HTERT RPE-1 (cell line): ENCODE measurements around the gene STPG4.
"Not testable (repeated sequence)": the region's sequence is repeated elsewhere in the genome, so short reads cannot be mapped to it uniquely, and the experiment has no call there.

Experiments used
- in situ Hi-C: fragments of 300-500 bp; cut with MboI; formaldehyde crosslinking; loops from 4 replicates; pipeline ENCODE4 v1.14.3; 2020; ENCODE audit warnings: low sequenced_read_pairs

The STPG4 gene, protein sequence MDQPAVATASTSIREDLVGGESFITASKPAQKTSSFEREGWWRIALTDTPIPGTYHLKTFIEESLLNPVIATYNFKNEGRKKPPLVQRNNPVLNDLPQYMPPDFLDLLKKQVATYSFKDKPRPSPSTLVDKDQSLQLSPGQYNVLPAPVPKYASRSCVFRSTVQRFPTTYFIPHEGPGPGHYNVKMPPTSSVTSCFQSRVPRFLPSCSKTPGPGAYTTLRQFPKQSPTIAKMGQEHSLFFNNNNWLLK

DNA sequence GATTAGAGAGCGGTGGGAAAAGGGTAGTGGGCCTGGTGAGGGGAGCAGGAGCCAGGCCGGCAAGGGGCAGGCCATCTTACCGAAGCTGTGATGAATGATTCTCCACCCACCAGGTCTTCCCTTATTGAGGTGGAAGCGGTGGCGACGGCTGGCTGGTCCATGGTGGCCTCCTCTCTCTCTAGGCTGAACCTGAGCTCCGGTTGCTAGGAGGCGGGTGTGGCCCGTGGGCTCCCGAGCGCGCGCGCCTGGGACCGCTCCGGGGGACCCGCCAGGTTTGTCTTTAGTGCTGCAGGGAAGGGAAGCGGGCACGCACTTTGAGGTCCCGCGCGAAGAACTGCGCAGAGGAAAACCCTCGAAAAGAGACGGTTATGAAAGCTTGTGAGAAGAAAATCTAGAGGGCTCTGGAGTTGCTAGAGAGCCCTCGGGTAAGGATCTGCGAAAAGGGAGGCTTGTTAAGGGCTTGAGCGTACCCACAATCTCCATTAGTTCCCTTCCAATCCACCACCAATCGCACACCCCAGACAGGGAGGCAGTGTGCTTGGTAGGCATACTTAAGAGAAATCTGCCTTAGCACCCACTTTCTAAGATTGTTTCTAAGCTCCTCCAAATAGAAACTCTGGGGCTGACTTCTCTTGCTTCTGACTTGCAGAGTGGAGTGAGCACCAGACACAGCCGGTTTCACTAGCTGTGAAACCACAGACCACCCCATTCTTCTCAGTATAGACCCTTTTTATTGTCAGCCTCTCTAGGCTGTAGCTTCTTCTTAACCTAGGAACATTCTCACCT, at the start of gene STPG4:
STPG4 (minus strand) TSS at position 218 of the 786 bp plus-strand sequence; CDS start at position 161, 57 bp downstream.
- in situ Hi-C loops = no loop called here

DNA sequence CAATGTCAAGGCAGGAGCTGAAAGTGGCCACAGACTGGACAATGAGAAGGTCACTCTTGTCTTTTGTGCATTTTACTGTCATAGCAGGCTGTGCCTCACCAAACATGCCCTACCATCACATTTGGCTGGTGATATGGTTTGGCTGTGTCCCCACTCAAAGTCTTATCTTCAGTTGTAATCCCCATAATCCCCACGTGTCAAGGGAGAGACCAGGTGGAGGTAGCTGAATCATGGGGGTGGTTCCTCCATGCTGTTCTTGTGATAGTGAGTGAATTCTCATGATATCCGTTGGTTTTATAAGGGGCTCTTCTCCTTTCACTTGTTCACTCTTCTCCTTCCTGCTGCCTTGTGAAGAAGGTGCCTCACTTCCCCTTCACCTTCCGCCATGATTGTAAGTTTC, 49.6 kb upstream of the STPG4 start:
- in situ Hi-C loops = no loop called here

DNA sequence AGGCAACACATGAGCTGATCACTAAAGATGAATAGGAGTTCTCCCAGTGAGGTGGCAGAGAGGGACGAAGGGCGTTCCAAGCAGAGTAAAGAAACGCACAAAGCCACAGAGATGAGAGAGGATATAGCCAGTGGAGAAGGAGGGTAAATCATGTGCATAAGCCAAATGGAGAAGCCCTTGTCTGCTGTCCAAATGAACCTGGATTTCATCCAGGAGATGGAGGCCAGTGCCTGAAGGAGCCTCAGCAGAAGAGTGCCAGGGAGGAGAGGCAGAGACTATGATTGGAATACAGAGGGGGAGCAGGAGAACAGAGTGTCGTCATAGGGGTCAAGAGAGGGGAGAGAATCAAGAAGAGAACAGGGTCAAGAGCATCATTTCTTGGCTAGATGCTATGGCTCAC, 48.9 kb upstream of the STPG4 start:
- in situ Hi-C loops = no loop called here

DNA sequence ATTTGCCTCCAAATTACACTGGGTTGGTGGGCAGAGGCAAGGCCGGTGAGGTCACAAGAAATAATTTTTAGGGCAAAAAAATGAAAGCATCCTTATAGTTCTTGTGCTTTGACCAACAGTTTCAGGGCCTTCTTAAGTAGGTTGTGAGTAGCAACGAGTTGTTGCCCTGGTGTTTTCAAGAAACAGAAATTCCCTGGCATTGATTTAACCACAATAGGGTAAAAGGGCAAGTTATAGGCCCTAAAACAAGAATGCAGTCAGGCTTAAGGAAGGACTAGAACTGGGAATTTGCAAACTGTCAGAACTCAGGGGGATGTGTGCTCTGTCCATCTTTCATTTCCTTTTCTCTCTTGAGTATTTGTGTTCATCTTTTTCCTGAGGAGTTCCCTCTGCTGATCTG, 46.1 kb upstream of the STPG4 start:
- in situ Hi-C loops = no loop called here

DNA sequence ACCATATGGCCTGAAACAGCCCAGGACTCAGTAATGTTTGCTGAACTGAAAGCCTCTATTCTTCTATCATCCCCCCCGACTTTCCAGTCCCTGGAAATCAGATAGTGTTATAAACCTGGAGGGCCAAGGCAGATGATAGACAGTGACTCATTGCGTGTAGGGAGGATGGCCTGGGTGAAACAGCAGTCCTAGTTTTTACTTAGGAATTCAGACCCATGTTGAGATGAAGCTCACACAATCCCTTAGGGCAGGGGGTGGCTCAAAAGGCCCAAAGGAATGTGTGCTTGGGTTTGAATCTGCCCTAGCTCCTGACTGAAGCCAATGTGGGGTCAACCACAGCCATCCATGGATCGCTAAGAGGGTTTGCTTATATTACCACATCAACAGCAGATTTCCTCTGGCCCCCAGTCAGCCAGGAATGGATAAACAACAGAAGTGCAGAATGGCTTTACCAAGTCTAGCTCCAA, 43.9 kb upstream of the STPG4 start:
- in situ Hi-C loops = no loop called here

DNA sequence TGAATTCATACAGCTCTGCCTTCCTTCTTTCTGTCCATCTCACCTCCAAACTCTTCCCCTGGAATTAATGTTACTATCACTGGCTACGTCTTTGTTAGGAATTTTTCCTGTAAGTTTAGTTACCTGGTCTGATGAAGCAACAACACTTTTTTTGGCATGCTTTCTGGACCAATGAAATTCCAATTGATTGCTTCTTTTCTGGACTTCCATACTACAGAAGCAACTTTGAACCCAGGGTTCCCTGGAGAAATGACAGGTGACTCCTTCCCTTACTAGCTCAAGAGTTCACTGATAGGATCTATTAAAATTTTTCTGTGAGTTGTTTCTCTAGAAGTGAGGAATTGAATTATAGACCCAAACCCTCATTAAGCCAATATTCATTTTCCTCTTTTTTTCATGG, 41.4 kb upstream of the STPG4 start:
- in situ Hi-C loops = no loop called here

DNA sequence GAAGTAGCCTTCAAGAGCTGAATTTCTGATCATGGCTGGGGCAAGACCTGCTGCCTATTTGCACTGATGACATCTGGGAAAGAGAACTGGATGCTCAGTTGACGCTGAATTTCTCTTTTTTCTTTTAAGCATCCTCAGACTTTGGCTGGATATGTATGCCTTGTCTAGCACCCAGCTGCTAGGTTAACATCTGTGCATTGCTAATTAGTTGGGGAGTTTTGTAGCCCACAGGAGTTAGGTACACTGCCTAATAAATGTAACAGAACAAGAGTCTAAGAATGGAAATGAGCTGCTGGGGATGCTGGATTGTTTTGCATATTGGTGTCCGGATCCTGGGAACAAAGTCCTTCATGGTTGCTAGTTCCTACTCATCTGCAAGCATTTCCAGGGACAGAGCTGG, 40.9 kb upstream of the STPG4 start:
- in situ Hi-C loops = no loop called here

DNA sequence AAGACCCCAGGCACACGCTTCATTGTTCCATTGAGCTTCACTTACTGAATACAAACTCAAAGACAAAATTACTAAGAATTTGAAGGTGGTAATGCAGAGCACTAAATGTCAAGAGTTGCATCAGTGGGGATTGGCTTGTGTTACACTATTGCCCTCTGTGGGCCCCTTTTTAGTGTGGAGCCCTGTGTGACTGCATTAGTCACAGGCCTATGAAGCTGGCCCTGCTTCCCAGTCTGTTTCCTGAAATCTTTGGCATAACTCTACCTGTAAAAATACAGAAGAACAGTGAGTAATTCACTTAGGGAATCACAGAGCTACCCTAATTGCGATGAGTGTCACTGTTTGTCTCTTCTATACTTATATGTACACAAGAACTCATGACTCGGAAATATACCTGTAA, 40.0 kb upstream of the STPG4 start:
- in situ Hi-C loops = no loop called here

DNA sequence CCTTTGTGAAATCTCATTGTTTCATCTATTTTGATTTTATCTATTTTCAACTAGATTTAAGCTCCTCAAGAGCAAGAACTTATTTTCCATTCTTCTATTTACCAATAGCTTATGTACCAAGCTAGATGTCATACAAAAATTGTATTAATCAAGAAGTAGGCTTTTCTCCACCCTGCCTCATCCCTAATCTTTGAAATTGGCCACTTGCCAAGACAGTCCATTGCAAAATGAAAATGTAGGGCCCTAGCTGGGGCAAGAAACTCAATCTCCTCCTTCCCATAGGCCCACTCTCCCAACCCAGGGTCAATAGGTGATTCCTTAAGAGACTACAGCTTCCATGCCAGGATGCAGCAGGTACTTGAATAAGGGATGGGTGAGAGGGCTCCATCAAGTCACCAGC, 39.3 kb upstream of the STPG4 start:
- in situ Hi-C loops = no loop called here

DNA sequence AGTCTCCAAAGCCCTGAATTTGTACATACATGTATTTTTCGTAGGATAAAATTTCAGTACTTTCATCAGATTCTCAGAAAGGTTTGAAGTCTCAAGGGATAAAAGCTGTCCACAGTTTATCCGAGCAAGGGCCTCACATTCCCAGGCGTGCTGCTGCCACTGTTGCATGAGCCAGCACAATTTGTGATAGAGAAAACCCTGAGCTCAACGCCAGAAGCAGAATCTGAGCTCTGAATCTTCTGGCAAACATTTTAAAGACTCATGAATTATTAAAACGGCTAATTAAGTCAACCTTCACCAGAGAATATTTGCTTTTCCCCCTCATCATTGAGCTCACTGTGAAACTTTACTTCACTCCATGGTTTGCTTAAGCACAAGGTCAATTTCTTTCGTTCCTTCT, 38.5 kb upstream of the STPG4 start:
- in situ Hi-C loops = no loop called here

DNA sequence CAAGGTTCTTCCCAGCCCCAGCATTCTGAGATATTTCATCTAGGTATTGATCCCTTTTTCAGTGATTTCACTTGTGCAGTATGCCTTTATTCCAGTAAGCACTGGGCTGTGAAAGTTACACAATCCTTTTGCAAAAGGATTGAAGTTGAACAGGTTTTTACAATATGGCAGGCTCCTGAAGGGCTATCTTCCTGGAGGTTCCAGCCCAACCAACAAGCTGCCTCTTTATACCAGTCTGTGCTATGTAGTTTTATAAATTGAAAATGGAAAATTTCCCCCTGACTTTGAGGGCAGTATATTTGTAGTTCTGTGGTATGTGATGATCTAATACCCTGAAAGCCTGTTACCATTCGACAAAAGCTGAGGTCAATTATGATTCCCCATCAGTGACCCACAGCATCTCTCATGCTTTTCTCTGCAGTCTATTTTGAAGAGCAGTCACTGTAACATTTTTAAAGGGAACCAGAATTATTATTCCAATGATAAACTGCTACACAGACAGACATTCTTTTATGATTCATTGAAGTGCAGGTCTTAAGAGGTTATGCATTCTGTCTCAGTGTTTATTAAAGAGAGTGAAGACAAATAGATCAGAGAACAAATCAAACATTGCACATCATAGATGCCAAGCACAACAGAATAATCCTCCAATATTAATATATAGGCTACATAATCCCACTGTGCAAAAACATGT, 35.2 kb upstream of the STPG4 start:
- in situ Hi-C loops = no loop called here

DNA sequence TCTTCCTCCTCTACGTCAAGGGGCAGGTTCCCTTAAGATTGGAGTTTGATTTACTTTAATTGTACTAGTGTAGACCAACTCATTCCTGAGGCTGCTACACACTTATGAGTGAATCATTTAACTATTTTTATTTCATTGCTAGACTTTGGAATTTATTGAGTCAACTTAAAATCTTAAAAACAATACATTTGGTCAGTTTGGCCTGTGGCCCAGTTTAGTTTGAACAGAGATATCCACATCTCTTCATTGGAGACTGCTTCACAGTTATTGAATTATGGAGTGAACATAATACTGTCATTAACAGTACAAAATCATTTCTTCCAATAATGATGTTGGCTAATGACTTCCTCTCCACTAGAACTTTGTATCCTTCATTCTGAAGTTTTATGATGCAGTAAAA, 34.5 kb upstream of the STPG4 start:
- in situ Hi-C loops = no loop called here

DNA sequence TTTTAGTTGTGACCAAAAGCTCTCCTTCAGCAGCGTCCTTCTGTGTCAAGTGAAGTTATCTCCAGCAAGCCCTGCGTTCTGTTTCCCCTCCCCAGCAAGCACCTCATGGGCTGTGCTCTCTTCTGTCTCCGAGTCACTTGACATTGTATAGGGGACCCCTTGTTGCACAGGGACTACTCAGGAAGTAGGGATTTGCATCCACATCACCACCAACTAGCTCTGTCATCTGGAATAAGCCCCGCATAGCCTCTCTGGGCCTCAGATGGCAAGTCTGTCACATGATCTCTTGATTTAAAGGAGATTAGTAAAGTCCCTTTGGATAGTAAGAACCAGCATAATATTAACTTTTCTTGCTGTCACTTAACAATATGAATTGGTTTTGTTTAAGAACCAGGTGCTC, 32.0 kb upstream of the STPG4 start:
- in situ Hi-C loops = no loop called here

DNA sequence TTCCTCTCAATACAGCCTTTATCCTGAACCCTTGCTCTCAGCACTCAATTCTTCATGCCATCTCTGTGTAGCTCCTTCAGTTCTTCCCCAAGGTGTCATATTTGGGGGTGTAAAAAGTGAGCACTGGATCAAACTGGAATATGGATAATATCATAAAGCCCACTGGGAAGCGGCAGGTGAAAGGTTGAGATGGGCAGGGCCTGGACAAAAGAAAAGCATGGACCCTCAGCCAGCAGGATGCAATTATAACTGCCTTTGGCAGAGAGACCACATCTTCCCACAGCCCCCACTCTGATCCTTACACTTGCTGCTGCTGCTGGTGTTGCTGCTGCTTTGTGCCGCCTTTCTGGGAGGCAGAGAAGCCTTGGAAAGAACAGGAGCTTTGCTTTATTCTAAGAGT, 31.2 kb upstream of the STPG4 start:
- in situ Hi-C loops = no loop called here

DNA sequence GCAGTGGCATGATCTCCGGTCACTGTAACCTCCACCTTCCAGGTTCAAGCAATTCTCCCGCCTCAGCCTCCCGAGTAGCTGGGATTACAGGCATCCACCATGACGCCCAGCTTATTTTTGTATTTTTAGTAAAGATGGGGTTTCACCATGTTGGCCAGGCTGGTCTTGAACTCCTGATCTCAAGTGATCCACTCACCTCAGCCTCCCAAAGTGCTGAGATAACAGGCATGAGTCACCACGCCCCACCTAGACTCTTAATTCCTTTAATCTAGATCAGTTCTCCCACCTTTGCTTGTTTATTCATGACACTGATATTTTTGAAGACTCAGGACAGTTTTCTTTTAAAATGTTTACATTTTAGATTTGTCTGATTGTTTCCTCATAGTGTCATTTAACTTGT, 30.0 kb upstream of the STPG4 start:
- in situ Hi-C loops = not testable (repeated sequence)

DNA sequence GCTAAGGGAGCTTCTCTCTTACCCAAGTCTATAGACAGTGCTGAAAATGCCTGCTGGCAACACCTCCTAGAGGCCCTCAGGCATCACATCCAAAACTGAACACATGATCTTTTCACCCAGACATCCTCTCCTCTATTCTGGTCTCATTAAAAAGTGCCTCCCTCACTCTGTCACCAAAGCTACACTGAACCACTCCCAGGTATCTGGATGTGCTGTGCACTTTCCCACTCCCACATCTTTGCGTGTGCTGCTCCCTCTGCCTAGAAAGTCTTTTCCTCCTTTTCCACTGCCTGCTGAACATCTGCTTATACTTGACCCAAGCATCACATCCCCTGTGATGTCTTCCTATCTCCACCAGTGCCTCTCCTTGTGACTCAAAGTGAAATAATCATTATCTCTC, 26.1 kb upstream of the STPG4 start:
- in situ Hi-C loops = no loop called here

DNA sequence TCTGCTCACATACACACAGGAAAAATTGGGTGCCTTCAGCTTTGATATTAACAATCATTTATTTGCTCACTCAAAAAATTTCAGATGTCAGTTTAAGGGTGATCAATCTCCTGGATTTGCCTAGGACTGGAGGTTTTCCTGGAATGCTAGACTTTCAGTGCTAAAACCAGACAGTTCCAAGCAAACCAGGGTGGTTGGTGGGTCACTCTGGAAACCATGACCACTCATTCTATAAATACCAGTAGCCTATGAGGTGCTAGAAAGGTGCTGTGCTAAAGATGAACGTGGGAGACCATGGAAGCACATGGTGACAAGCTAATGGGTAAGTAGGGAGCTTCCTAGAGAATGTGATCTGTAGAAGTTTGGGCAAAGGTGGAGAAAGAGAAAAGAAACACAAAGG, 25.4 kb upstream of the STPG4 start:
- in situ Hi-C loops = no loop called here

DNA sequence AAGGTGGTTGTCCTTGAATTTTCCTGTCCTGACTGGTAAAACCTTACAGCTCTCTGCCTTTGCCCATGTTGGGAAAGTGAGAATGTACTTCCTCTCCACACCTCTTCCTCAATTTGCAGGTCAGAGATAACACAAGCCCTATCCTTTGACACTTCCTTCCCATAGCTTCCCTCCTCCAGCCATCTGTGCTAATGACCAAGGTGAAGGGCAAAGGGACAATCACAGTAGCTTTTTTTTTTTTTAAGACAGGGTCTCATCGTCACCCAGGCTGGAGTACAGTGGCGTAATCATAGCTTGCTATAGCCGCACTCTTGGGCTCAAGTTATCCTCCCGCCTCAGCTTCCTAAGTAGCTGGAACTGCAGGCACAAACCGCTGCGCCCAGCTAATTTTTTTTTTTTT, 24.3 kb upstream of the STPG4 start:
- in situ Hi-C loops = no loop called here

DNA sequence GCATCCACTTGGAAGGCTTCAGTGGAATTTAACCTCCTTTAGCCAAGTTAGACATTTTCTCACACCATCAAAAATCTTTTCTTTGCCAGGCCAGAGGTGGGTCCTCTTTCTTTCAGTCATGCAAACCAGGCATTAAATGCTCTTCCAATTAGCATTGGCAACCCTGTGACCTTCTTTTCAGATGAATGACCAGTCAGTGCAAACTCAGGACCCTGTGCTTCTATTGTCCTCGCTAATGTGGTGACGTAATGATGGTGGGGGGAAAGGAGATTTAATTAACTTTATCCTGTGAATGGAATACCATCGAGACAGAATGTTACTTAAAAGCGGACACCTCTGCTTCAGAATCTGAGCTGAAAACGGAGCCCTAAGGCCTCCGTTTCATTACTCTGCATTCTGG, 23.2 kb upstream of the STPG4 start:
- in situ Hi-C loops = no loop called here

DNA sequence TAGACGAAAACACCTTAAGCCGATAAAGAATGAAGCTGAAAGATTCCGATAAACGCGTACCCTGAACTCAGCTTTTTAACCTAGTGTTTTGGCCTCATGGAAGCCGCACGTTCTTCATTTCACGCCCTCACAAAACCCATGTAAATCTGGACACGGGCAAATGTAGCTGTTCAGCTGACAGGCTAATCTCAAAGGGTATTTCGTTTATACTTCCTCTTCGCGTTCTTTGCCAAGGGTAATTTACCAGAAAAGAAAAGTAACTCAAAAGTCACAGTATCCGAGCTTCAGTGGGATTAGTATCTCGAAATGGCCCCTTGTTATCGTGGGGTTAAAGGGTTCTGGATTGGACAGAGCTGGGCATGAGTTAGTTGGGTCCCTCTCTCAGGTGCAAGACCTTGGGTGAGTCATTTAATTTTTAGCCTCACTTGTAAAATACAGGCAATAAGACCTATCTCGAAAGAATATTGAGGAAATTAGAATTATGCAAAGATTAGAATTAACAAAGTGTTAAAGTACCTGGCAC, 22.0 kb upstream of the STPG4 start:
- in situ Hi-C loops = no loop called here

DNA sequence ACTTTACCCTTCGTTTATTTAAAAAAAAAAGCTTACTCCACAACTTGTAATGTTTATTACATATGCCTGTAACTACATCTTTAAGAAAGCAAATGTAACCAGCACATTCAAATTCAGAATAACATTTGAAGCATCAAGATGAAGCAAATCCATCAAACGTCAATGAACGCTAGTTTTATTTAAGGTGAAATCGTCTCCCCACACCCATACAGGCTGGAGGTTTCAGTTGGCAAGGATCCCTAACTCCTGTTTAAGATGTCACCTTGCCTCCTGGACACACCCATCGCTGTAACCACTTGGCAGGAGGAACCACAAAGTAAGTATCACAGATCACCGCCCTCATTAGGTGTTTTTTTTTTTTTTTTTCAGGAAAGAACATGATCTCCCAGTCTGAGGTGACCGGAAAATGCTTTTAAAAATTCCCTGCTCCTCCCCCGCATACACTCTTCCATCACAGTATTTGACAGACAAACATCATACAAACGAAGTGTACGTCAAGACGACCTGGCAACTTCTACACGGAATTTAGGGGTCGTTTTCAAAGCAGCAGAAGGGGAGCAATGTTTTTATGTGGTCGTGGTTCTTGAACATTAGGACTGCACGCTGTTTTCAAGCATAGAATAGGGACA, 19.7 kb upstream of the STPG4 start:
- in situ Hi-C loops = no loop called here
